GM12891 (cell line): ENCODE results near the gene DHRS7C.

Experiments used
- POLR2A ChIP-seq: IDR thresholded peaks from 2 replicates; pipeline ENCODE4 v1.6.1; 2011; ENCODE audit warnings: low read depth, low read length, control low read depth
- POLR2AphosphoS5 ChIP-seq: IDR thresholded peaks from 2 replicates; pipeline ENCODE4 v1.6.1; 2011; ENCODE audit warnings: low read depth, low read length, control low read depth
- TAF1 ChIP-seq: IDR thresholded peaks from 2 replicates; pipeline ENCODE4 v1.6.1; 2011; ENCODE audit warnings: low read depth, low read length, control low read depth

GRCh38 chr17:9811537-9811936, 20.1 kb upstream of the DHRS7C start:
- TF ChIP-seq POLR2AphosphoS5 = no peak
- TF ChIP-seq POLR2A = no peak
- TF ChIP-seq TAF1 = no peak
